Activated CD8-positive, alpha-beta memory T cell treated with anti-CD3 and anti-CD28 coated beads for 1 hour (primary cell): ENCODE measurements around the gene TBC1D7.
"Not testable (repeated sequence)": the region's sequence is repeated elsewhere in the genome, so short reads cannot be mapped to it uniquely, and the experiment has no call there.

ENCODE experiments used
- DNase-seq, 2 donors: peaks; one replicate each; pipeline ENCODE4 v3.0.0-alpha.2; 2020; ENCODE audit warnings: low read depth in 1 of 2; ENCODE audit errors: extremely low read depth in 1 of 2

The TBC1D7 gene

DNA sequence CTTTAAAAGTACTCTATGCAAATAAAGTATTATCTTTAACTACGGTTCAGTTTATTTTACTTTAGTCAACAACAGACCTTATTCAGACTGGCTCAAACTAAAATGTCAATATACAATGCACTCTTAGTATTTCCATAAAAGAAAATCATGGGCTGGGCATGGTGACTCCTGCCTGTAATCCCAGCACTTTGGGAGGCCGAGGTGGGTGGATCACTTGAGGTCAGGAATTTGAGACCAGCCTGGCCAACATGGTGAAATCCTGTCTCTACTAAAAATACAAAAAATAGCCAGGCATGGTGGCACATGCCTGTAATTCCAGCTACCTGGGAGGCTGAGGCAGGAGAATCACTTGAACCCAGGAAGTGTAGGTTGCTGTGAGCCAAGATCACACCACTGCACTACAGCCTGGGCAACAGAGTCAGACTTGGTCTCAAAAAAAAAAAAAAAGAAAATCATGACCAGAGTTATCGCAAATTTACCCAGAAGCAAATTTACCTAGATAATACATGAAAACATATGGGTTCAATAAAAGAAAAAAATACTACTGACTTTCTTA, 2.2 kb downstream of the TBC1D7 start:
- DNase-seq: not testable (repeated sequence)

- no peak for DNase-seq
Measured at GRCh38 chr6:13319891-13320564, 8.3 kb downstream of the TBC1D7 start.

DNA sequence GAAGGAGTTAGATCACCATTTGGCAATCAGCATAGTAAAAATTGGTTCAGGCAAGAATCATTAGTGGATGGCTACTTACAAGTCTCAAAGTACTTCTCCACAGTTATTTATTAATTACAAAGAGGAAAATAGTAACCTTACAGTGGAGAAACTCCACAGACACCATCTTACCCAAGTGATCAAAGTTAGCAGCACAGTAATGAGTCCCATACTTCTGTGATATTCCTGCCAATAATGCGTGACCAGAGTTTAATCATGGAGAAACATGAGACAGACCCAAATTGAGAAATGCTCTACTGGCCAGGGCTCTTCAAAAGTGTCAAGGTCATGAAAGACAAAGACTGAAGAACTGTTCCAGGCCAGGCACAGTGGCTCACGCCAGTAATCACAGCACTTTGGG, 9.5 kb downstream of the TBC1D7 start:
- no peak for DNase-seq

GRCh38 chr6:13315896-13316295, 12.4 kb downstream of the TBC1D7 start:
- DNase-seq: no peak

DNA sequence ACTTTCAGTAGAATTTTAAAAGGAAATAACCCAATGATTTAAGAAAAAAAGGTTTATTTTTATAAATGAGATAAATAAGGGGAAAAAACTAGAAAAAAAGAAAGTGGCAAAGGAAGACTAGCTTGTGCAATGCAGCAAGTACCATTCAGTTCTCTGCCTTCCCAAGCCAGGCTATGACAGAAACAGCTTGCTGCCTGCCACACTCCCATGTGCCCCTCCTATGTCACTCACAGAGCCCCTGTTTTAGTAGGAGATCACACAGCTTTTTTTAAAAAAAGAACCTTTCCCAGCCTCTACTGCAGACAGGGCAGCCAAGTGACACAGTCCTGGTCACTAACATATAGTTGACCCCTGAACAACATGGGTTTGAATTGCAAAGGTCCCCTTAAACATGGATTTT, 13.5 kb downstream of the TBC1D7 start:
- no peak for DNase-seq

GRCh38 chr6:13311155-13311554, 17.2 kb downstream of the TBC1D7 start:
- no peak for DNase-seq

DNA sequence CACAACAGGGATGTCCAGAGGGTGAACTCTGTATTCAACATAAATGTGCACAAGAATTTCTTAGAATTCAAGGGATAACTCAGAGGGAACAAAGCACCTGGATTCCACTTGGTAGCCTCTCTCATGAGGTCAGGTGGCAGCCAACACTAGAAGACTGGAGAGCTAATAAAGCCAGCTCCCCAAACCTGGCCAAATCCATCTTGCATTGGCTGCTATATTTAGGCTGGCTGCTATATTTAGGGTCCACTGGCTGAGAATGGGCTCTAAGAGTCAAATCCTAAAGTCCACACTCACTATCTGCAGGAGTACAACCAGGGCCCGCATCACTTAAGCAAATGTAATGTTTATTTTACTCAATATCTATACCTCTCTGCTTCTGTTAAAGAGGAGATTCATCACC, 20.0 kb downstream of the TBC1D7 start:
- DNase-seq: no peak

- DNase-seq: no peak
Measured at GRCh38 chr6:13307508-13307995, 20.8 kb downstream of the TBC1D7 start.

DNA sequence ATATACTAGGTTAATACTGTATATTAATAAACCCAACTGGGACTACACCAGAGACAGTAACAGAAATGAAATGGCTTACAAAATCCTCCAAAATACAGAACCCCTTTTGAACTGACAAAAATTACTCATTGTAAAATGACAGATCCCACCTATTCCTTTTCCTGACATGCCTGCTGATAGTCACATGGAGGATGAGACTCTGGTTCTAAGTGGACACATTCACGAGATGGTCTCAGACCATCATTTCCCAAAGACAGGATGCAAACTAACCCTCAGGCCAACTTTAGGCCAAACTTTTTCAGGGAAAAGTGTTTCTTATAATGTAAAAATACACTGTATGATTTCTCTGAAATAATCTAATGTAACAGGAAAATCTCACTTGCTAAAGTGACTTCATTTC, 22.5 kb downstream of the TBC1D7 start:
- no peak for DNase-seq

DNA sequence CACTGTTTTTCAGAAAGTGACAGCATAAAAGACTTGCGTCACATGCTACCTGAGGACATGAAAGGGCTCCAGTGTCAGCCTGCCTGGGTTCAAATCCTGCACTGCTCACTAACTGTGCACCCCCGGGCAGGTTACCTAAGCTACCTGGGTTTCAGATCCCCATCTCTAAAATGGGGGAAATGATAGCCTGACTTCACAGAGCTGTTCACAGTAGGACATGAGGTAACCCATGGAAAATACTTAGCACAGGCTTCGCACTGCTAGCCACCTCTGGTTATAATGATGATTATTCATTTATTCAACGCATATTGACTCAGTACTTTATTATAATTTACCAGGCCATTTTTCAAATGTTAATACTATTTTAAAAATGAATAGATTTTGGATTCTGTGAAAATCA, 23.0 kb downstream of the TBC1D7 start:
- DNase-seq: no peak

DNA sequence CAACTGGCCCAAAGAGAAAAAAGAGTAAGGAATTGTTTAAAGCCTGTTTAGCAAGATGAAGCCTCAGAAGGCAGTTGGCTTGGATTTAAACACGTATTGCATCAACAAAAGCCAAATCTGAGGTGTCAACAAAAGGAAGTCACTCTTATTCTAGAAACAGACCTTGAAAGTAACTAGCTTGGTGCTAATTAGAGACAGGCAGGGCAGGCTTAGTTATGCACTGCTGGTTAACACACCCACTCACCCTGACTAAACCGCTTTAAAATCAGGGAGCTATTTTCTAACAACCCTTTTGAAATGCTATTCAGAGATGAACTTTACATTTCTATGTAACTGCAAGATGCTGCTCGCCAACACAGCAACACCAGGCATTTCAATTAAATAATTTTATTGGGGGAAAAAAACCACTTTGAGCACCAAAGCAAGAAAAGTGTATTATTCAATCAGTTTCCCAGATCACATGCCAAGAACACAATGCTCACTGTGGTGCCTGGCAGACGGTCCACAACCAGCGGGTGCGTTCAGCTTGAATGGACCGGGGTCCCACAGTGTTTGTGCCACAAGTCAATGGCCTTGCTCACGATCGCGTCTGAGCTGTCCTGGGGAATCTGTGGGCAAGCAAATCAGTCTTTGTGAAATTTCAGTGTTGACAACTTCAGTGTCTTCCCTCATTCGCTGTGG, 23.6 kb downstream of the TBC1D7 start:
- DNase-seq: no peak

DNA sequence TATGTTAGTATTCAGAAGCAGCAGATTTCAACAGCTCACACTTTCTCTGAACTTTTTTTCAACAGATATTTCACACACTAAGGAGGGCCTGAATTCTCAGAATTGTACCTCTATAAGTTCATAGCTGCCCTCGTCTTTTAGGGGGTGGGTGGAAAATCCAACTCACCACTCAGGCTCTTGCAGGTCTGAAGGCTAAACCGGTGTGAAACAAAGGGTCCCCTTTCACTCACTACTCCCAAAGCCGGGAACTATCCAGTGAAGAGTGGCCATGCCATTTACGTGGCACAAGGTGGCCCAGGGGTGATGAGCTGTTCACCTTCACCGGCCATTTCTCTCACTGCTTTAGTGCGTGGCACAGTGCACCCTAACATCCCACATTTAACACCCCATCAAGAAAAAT, 24.2 kb downstream of the TBC1D7 start:
- DNase-seq: no peak

GRCh38 chr6:13303668-13304017, 24.7 kb downstream of the TBC1D7 start:
- no peak for DNase-seq

DNA sequence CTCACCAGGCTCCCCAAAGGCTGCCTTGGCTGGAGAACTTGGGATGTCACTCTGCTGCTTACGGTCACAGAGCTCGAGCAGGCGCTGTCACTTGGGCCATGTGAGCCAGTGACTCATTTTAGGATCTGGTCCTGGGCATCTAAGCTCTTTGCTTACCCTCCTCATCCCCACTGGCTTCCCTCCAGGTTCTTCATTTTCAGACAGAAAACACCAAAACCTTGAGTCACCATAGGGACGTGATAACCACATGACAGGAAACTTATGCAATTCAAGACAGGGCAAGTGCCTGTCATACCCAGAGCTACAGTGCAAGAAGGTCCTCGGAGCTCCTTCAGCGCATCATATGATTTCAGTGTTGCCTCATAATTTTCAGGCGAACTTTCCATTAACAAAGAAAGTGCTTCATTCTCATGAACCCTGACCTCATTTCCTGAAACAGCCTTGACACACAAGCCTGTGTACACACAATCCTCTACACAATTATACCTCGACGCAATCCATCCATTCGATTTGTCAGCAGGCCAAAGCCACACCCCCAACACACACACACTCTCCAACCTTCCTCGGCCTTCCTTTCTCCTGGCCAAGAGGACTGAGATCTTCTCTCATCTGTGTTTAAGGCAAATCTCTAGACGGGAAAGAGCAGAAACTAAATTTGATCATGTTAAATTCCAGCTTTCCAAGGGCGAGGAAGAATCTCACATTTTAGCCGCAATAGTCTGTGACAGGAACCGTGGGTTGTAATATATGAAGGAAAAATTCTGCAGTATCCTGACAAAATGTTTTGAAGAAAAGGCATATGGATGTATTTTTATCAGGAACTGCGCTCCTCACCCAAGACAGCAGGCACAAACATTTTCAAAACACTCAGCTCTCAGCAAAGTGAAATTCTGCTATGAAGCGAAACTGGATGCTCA, 25.3 kb downstream of the TBC1D7 start:
- no peak for DNase-seq

GRCh38 chr6:13302291-13302690, 26.0 kb downstream of the TBC1D7 start:
- DNase-seq: no peak

- DNase-seq: no peak
Measured at GRCh38 chr6:13300643-13301590, 27.4 kb downstream of the TBC1D7 start.

DNA sequence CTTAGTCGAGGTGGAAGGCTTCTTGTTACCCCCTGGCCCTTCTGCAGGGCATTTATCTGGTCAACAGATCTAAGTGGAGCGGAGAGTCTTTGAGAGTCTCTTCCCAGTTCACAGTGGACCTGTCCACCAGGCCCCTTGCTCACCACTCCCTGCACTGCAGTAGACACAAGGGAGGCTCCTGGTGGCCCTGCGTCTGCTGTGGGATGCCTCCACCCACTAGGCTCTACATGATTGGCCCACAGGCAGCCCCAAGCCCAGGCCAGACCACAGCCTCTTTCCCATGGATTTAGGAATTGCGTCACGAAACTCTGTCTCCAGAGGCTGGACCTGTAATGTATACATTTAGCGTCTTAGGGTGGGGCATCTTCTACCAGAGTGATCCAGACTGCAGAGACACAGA, 28.4 kb downstream of the TBC1D7 start:
- no peak for DNase-seq

GRCh38 chr6:13299403-13299821, 28.9 kb downstream of the TBC1D7 start:
- DNase-seq: no peak

GRCh38 chr6:13298446-13298845, 29.9 kb downstream of the TBC1D7 start:
- no peak for DNase-seq

GRCh38 chr6:13297391-13297790, 30.9 kb downstream of the TBC1D7 start:
- no peak for DNase-seq
